H1 (cell line): ENCODE data around the gene RAI14. TPM values are rescaled to one million over a fixed set of nuclear protein-coding genes. Genes with fewer than 3 reads are reported as not detected.

Source experiments
- CTCF ChIA-PET: fragments of 300-600 bp; sonication (Branson Sonifier 250); formaldehyde crosslinking; loops from one replicate; lab custom pipeline; 2021; ENCODE audit not compliant: partially characterized antibody; lab: Charles Lee
- POLR2A ChIA-PET: fragments of 300-600 bp; sonication (Branson Sonifier 250); formaldehyde crosslinking; loops from one replicate; lab custom pipeline; 2021; ENCODE audit warnings: inconsistent platforms; ENCODE audit not compliant: partially characterized antibody; lab: Charles Lee
- DNase-seq, 2 experiments: peaks; one replicate each; pipeline versions ENCODE4 v3.0.0 to v3.0.0-alpha.2; 2010 to 2022; ENCODE audit warnings: low spot score in 2 of 2, low read depth in 1 of 2, mixed read lengths in 1 of 2
- FAIRE-seq: peaks from 2 replicates; lab custom pipeline; 2011; peaks lifted over from hg19 to GRCh38; lab: Jason Lieb, UNC
- H2AFZ ChIP-seq: 2 replicates; pipeline ENCODE4 v1.8.1; 2012; ENCODE audit warnings: low read length, inconsistent platforms
- H2AK5ac ChIP-seq: 2 replicates; pipeline ENCODE4 v1.6.1; 2013; ENCODE audit warnings: low read depth, low read length
- H2BK120ac ChIP-seq: replicated peaks from 2 replicates; pipeline ENCODE3; 2013; ENCODE audit warnings: low read depth, low read length, inconsistent platforms
- H2BK12ac ChIP-seq: 2 replicates; pipeline ENCODE4 v1.6.1; 2013; ENCODE audit warnings: low read depth, low read length
- H2BK15ac ChIP-seq: 2 replicates; pipeline ENCODE4 v1.6.1; 2013; ENCODE audit warnings: low read length
- H2BK20ac ChIP-seq: 2 replicates; pipeline ENCODE4 v1.6.1; 2013; ENCODE audit warnings: low read length
- H2BK5ac ChIP-seq: 2 replicates; pipeline ENCODE4 v1.6.1; 2013; ENCODE audit warnings: low read depth, low read length
- H3K14ac ChIP-seq: 2 replicates; pipeline ENCODE4 v1.6.1; 2013; ENCODE audit warnings: inconsistent platforms; ENCODE audit not compliant: insufficient read length
- H3K18ac ChIP-seq: 2 replicates; pipeline ENCODE4 v1.6.1; 2013; ENCODE audit warnings: low read length; ENCODE audit errors: extremely low read depth
- H3K23ac ChIP-seq: 2 replicates; pipeline ENCODE4 v1.6.1; 2013; ENCODE audit warnings: inconsistent platforms; ENCODE audit not compliant: insufficient read length
- H3K23me2 ChIP-seq: 2 replicates; pipeline ENCODE4 v1.6.1; 2013; ENCODE audit warnings: low read depth, low read length
- H3K27ac ChIP-seq: 2 replicates; pipeline ENCODE4 v1.6.1; 2011; ENCODE audit warnings: low read depth, low read length, inconsistent platforms
- H3K27me3 ChIP-seq, 4 experiments: replicated peaks in 1 of 4; 1 replicate in 1 of 4; 2 replicates in 3 of 4; pipeline versions ENCODE4 v1.6.1 to v1.8.1; 2011 to 2013; ENCODE audit warnings: low read length in 3 of 4, mild to moderate bottlenecking in 3 of 4, inconsistent platforms in 2 of 4, mixed read lengths in 2 of 4, moderate library complexity in 1 of 4; ENCODE audit not compliant: control insufficient read depth in 3 of 4, insufficient read depth in 3 of 4; ENCODE audit errors: extremely low read depth in 1 of 4
- H3K36me3 ChIP-seq, 4 experiments: 2 replicates each; pipeline versions ENCODE4 v1.6.1 to v1.8.1; 2011 to 2013; ENCODE audit warnings: mild to moderate bottlenecking in 4 of 4, low read length in 3 of 4, moderate library complexity in 2 of 4, control low read depth in 1 of 4, inconsistent platforms in 1 of 4; ENCODE audit not compliant: insufficient read depth in 4 of 4, control insufficient read depth in 2 of 4
- H3K4ac ChIP-seq: replicated peaks from 2 replicates; pipeline ENCODE3; 2013; ENCODE audit warnings: low read length, low read depth, mixed read lengths, inconsistent platforms; ENCODE audit not compliant: insufficient read length
- H3K4me1 ChIP-seq, 4 experiments: replicated peaks in 1 of 4; 1 replicate in 1 of 4; 2 replicates in 3 of 4; pipeline versions ENCODE4 v1.6.1 to v1.8.1; 2011 to 2013; ENCODE audit warnings: low read length in 3 of 4, inconsistent platforms in 2 of 4, mixed read lengths in 1 of 4; ENCODE audit not compliant: insufficient read depth in 4 of 4, control insufficient read depth in 3 of 4
- H3K4me2 ChIP-seq, 2 experiments: 2 replicates each; pipeline versions ENCODE4 v1.6.1 to v1.8.1; 2011 to 2013; ENCODE audit warnings: low read depth in 2 of 2, low read length in 2 of 2, control low read depth in 1 of 2, inconsistent platforms in 1 of 2, mild to moderate bottlenecking in 1 of 2; ENCODE audit not compliant: insufficient read depth in 1 of 2
- H3K4me3 ChIP-seq, 4 experiments: fragments of 200-600, 300-600 bp in 1 of 4; sonication (generic), shearing (Covaris generic), sonication (Bioruptor Twin) in 1 of 4; 2 replicates each; pipeline versions ENCODE4 v1.5.1 to v1.8.1; 2011 to 2016; ENCODE audit warnings: low read length in 4 of 4, low read depth in 3 of 4, control low read depth in 2 of 4, inconsistent platforms in 2 of 4, mild to moderate bottlenecking in 2 of 4, mixed read lengths in 1 of 4, moderate library complexity in 1 of 4; ENCODE audit not compliant: insufficient read depth in 2 of 4; ENCODE audit errors: extremely low read depth in 1 of 4
- H3K56ac ChIP-seq: replicated peaks from 2 replicates; pipeline ENCODE3; 2013; ENCODE audit warnings: low read depth, mild to moderate bottlenecking, mixed read lengths, low read length, inconsistent platforms; ENCODE audit not compliant: insufficient read length
- H3K79me1 ChIP-seq: 2 replicates; pipeline ENCODE4 v1.6.1; 2013; ENCODE audit warnings: low read depth, low read length, control low read depth
- H3K79me2 ChIP-seq, 2 experiments: 2 replicates each; pipeline versions ENCODE4 v1.6.1 to v1.8.1; 2012 to 2013; ENCODE audit warnings: low read length in 2 of 2, mild to moderate bottlenecking in 2 of 2, inconsistent platforms in 1 of 2; ENCODE audit not compliant: insufficient read depth in 2 of 2, control insufficient read depth in 1 of 2
- H3K9ac ChIP-seq, 4 experiments: replicated peaks in 1 of 4; 1 replicate in 1 of 4; 2 replicates in 3 of 4; pipeline versions ENCODE4 v1.6.1 to v1.8.1; 2011 to 2013; ENCODE audit warnings: low read depth in 3 of 4, low read length in 3 of 4, control low read depth in 2 of 4, mild to moderate bottlenecking in 2 of 4, moderate library complexity in 2 of 4, inconsistent platforms in 1 of 4; ENCODE audit errors: extremely low read depth in 1 of 4
- H3K9me3 ChIP-seq, 2 experiments: 2 replicates each; pipeline versions ENCODE4 v1.6.1 to v1.8.1; 2012 to 2013; ENCODE audit warnings: mild to moderate bottlenecking in 2 of 2, moderate library complexity in 2 of 2, control low read depth in 1 of 2, inconsistent platforms in 1 of 2, low read depth in 1 of 2, low read length in 1 of 2, mixed read lengths in 1 of 2; ENCODE audit not compliant: insufficient read depth in 2 of 2
- H4K20me1 ChIP-seq, 2 experiments: replicated peaks in 1 of 2; 2 replicates each; pipeline versions ENCODE3 to v1.8.1; 2011 to 2013; ENCODE audit warnings: inconsistent platforms in 2 of 2, low read length in 2 of 2, mild to moderate bottlenecking in 1 of 2; ENCODE audit not compliant: insufficient read depth in 2 of 2, control insufficient read depth in 1 of 2
- H4K5ac ChIP-seq: 2 replicates; pipeline ENCODE4 v1.6.1; 2013; ENCODE audit warnings: low read length, low read depth, mixed read lengths, inconsistent platforms; ENCODE audit not compliant: insufficient read length
- H4K8ac ChIP-seq: 2 replicates; pipeline ENCODE4 v1.8.0; 2013; ENCODE audit warnings: mild to moderate bottlenecking, moderate library complexity, low read length, inconsistent platforms; ENCODE audit not compliant: insufficient read depth; ENCODE audit errors: extremely low read depth
- H4K91ac ChIP-seq: replicated peaks from 2 replicates; pipeline ENCODE3; 2013; ENCODE audit warnings: low read length, mixed read lengths, inconsistent platforms; ENCODE audit not compliant: insufficient read length
- BCL11A ChIP-seq, 2 experiments: IDR thresholded peaks; one replicate each; pipeline ENCODE4 v1.6.1; 2011; ENCODE audit warnings: low read depth in 2 of 2, low read length in 2 of 2, mild to moderate bottlenecking in 2 of 2
- CREB1 ChIP-seq: IDR thresholded peaks from 2 replicates; pipeline ENCODE4 v1.6.1; 2012; ENCODE audit warnings: inconsistent platforms
- CTBP2 ChIP-seq: IDR thresholded peaks from 2 replicates; pipeline ENCODE4 v1.7.0; 2011; ENCODE audit warnings: borderline replicate concordance, mild to moderate bottlenecking, moderate library complexity, mixed read lengths, low read length; ENCODE audit not compliant: insufficient read depth, insufficient read length
- SUZ12 ChIP-seq: fragments of 200-600 bp; sonication (generic); IDR thresholded peaks from 2 replicates; pipeline ENCODE4 v1.6.1; 2012; ENCODE audit warnings: mild to moderate bottlenecking, inconsistent platforms, low read length, moderate library complexity, mixed read lengths
- TAF1 ChIP-seq: IDR thresholded peaks from 2 replicates; pipeline ENCODE4 v1.6.1; 2011; ENCODE audit warnings: mild to moderate bottlenecking, low read depth, low read length
- TAF7 ChIP-seq: optimal IDR thresholded peaks from 2 replicates; pipeline ENCODE3; 2011; ENCODE audit warnings: low read depth, mild to moderate bottlenecking, inconsistent platforms, low read length, moderate library complexity, borderline replicate concordance
- TBP ChIP-seq: IDR thresholded peaks from 2 replicates; pipeline ENCODE4 v1.6.1; 2011; ENCODE audit warnings: low read depth, low read length, improper control_type of control experiment
- WGBS, 2 experiments: shearing (Covaris generic) in 1 of 2; methylation state at CpG; one replicate each; pipeline versions ENCODE4 v1.1.6 to v1.1.7; 2013 to 2015; ENCODE audit warnings: low lambda C conversion rate in 2 of 2, mixed read lengths in 2 of 2, inconsistent platforms in 1 of 2, low coverage in 1 of 2, missing lambda C conversion rate in 1 of 2; ENCODE audit not compliant: insufficient replicate concordance in 2 of 2, insufficient coverage in 1 of 2, insufficient read length in 1 of 2; ENCODE audit errors: extremely low coverage in 1 of 2, missing lambda C conversion rate in 1 of 2; 5-methylcytosine and 5-hydroxymethylcytosine counted together
- polyA plus RNA-seq, 7 experiments: library from polyadenylated mRNA; depleted of rRNA in 3 of 7; stranded (reverse) in 5 of 7; unstranded in 2 of 7; fragments of >200 nt in 5 of 7; fragments of 200-250 nt in 2 of 7; gene quantifications; 1 replicate in 5 of 7; 2 replicates in 1 of 7; 4 replicates in 1 of 7; pipeline versions ENCODE4 v1.2.1 to v1.2.3, GENCODE V29; 2011 to 2013; ENCODE audit warnings: missing spikeins in 2 of 7, mixed read lengths in 2 of 7
- total RNA-seq: library from RNA; stranded (reverse); fragmentation: NEBNext Ultra II Directional; extraction: Animal tissue kit (Norgen Biotek cat#: 25700); gene quantifications from 2 replicates; pipeline ENCODE4 v1.2.1, GENCODE V29; 2021

Gene RAI14
- total and polyA plus RNA-seq, 2 of the 8 experiments (the other 6 are each of a cell fraction or from before 2014, with no cell fraction given): 48.4 to 210 TPM

DNA sequence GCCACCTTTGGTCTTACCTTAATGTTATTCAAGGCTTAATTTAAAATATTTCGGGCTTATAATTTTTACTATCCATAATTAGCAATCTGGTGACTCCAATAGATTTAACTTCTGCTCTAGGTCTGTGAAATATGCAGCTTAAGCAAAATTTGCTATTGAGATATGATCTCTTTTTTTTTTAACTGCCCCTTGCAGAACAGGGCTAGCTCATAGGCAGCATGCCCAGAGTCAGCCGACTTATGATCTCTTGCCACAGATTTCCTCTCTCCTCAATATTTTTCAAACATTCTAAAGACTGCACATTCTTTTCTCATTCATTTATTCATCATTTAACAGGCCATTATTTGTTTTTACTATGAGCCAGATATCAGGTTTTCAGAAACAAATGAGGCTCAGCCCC is 187.4 kb downstream of the RAI14 start:
- CTCF ChIA-PET: interaction anchor here (0.8 to 2.8 kb wide), 3 partner anchors 15 to 63 kb away, joined by 3 to 11 read pairs (median 3); no protein-coding TSS in a partner anchor

More for the DNA sequence above, 187.4 kb downstream of the RAI14 start:
- H4K20me1 ChIP-seq: no peaks in the 10 kb centered on the region
- H3K23ac ChIP-seq: no peak overlapping the region
- H2BK20ac ChIP-seq: no peak overlapping the region
- H3K4ac ChIP-seq: no peak overlapping the region
- DNase-seq: no peak
- H3K18ac ChIP-seq: no peak overlapping the region
- no peaks in the 10 kb centered on the region for H3K79me2 ChIP-seq
- WGBS, 2 experiments: 88% methylated on average over 2 of the region's 2 CpGs; no CpG with 5 or more reads in 1 of the 2 experiments
- no peak overlapping the region for H3K27ac ChIP-seq
- H3K4me1 ChIP-seq: no peaks in the 10 kb centered on the region; a peak in 1 of 7 replicates
- no peak overlapping the region for H4K8ac ChIP-seq
- H2BK12ac ChIP-seq: no peak overlapping the region
- no peak for FAIRE-seq
- no peak overlapping the region for H2AFZ ChIP-seq
- peaks cover 0 to 4% of the 10 kb centered on the region in 2 experiments; a peak in 1 of 4 replicates for H3K9me3 ChIP-seq
- H3K9ac ChIP-seq: no peak overlapping the region
- H4K91ac ChIP-seq: no peak overlapping the region
- no peak overlapping the region for H2BK15ac ChIP-seq
- no peak overlapping the region for H4K5ac ChIP-seq
- H3K4me2 ChIP-seq: no peak overlapping the region
- no peak overlapping the region for H2BK120ac ChIP-seq
- H3K14ac ChIP-seq: no peak overlapping the region
- H3K56ac ChIP-seq: no peak overlapping the region
- H3K27me3 ChIP-seq: no peaks in the 10 kb centered on the region; a peak in 1 of 7 replicates
- POLR2A ChIA-PET: interaction anchor here (0.7 kb wide), 1 partner anchor 56 kb away, joined by 3 read pairs; no protein-coding TSS in a partner anchor
- H2BK5ac ChIP-seq: no peak overlapping the region
- H3K23me2 ChIP-seq: no peaks in the 10 kb centered on the region
- peaks cover 0 to 4% (median 0%) of the 10 kb centered on the region in 4 experiments; a peak in 2 of 8 replicates for H3K36me3 ChIP-seq
- H2AK5ac ChIP-seq: no peak overlapping the region
- H3K79me1 ChIP-seq: no peaks in the 10 kb centered on the region
- H3K4me3 ChIP-seq: no peak overlapping the region
- TF ChIP-seq SUZ12: no peak
- TF ChIP-seq CTBP2: no peak
- TF ChIP-seq TAF1: no peak
- TF ChIP-seq TBP: no peak
- no peak for TF ChIP-seq CREB1
- no peak for TF ChIP-seq BCL11A (IDR thresholded peaks at IDR 0.05; ENCODE audit: low read depth in 2 of 2, low read length in 2 of 2)
- no peak for TF ChIP-seq TAF7
